ENCODE measurements around the gene PLEKHA1. TPM values are rescaled to one million over a fixed set of nuclear protein-coding genes. Genes with fewer than 3 reads are reported as not detected.

The PLEKHA1 gene
- polyA plus RNA-seq, 1 of the 3 experiments (the other 2 are of a cell fraction): 8.4 TPM

DNA sequence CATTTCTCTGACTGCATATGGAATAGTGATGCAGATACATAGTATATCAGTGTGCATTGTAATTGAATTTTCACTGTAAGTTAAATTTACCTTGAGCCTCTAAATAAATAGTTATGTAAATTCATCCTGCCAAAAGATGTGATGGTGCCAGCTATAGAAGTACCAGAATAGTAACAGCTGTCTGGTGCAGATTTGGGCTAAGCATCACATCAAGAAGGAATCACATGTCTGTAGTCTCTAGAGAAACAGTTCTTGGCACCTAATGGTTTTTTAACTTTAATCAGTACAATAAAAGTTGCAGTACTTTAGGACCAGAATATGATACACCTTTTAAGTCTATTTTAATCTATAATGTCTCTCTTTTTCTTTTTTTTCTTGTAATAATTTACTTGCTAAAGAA is 17.4 kb downstream of the PLEKHA1 start (continued):
- TF ChIP-seq RFX5 (IDR thresholded peaks at IDR 0.05; ENCODE audit: low read length) (no peak), SIN3A (IDR thresholded peaks at IDR 0.05; ENCODE audit: borderline replicate concordance, low read depth, low read length) (no peak), TCF12 (IDR thresholded peaks at IDR 0.05) (no peak), RXRA (IDR thresholded peaks at IDR 0.05; ENCODE audit: borderline replicate concordance, low read depth) (no peak), EP300 (IDR thresholded peaks at IDR 0.05; ENCODE audit: borderline replicate concordance in 1 of 2, low read depth in 1 of 2, low read length in 1 of 2) (no peak), FOXM1 (IDR thresholded peaks at IDR 0.05; ENCODE audit: low read depth) (no peak), GABPA (IDR thresholded peaks at IDR 0.05; ENCODE audit: low read depth) (no peak), YY1 (IDR thresholded peaks at IDR 0.05; ENCODE audit: low read depth) (no peak)
- TF ChIP-seq, protein P1, sequence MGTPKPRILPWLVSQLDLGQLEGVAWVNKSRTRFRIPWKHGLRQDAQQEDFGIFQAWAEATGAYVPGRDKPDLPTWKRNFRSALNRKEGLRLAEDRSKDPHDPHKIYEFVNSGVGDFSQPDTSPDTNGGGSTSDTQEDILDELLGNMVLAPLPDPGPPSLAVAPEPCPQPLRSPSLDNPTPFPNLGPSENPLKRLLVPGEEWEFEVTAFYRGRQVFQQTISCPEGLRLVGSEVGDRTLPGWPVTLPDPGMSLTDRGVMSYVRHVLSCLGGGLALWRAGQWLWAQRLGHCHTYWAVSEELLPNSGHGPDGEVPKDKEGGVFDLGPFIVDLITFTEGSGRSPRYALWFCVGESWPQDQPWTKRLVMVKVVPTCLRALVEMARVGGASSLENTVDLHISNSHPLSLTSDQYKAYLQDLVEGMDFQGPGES (IDR thresholded peaks at IDR 0.05; ENCODE audit: low read depth, low read length): no peak

GRCh38 chr10:122392835-122393234 is 18.3 kb downstream of the PLEKHA1 start:
- no peak overlapping the region for H2AFZ ChIP-seq (ENCODE audit: low read depth)
- peaks cover 38% of the 10 kb centered on the region for H3K79me2 ChIP-seq (ENCODE audit: insufficient read depth)
- H3K27me3 ChIP-seq (ENCODE audit: insufficient read depth): no peaks in the 10 kb centered on the region
- H4K20me1 ChIP-seq (ENCODE audit: insufficient read depth): no peaks in the 10 kb centered on the region
- no peak for TF ChIP-seq TAF1 (IDR thresholded peaks at IDR 0.05; ENCODE audit: borderline replicate concordance, low read depth, low read length)
- TF ChIP-seq RCOR1 (IDR thresholded peaks at IDR 0.05; ENCODE audit: low read length): no peak
- TF ChIP-seq, protein P2, sequence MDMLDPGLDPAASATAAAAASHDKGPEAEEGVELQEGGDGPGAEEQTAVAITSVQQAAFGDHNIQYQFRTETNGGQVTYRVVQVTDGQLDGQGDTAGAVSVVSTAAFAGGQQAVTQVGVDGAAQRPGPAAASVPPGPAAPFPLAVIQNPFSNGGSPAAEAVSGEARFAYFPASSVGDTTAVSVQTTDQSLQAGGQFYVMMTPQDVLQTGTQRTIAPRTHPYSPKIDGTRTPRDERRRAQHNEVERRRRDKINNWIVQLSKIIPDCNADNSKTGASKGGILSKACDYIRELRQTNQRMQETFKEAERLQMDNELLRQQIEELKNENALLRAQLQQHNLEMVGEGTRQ (IDR thresholded peaks at IDR 0.05; ENCODE audit: borderline replicate concordance, low read depth, low read length): no peak
- TF ChIP-seq, protein P3, sequence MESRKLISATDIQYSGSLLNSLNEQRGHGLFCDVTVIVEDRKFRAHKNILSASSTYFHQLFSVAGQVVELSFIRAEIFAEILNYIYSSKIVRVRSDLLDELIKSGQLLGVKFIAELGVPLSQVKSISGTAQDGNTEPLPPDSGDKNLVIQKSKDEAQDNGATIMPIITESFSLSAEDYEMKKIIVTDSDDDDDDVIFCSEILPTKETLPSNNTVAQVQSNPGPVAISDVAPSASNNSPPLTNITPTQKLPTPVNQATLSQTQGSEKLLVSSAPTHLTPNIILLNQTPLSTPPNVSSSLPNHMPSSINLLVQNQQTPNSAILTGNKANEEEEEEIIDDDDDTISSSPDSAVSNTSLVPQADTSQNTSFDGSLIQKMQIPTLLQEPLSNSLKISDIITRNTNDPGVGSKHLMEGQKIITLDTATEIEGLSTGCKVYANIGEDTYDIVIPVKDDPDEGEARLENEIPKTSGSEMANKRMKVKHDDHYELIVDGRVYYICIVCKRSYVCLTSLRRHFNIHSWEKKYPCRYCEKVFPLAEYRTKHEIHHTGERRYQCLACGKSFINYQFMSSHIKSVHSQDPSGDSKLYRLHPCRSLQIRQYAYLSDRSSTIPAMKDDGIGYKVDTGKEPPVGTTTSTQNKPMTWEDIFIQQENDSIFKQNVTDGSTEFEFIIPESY (IDR thresholded peaks at IDR 0.05; ENCODE audit: borderline replicate concordance, low read depth): no peak
- TF ChIP-seq, protein P4, sequence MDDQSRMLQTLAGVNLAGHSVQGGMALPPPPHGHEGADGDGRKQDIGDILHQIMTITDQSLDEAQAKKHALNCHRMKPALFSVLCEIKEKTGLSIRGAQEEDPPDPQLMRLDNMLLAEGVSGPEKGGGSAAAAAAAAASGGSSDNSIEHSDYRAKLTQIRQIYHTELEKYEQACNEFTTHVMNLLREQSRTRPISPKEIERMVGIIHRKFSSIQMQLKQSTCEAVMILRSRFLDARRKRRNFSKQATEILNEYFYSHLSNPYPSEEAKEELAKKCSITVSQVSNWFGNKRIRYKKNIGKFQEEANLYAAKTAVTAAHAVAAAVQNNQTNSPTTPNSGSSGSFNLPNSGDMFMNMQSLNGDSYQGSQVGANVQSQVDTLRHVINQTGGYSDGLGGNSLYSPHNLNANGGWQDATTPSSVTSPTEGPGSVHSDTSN (IDR thresholded peaks at IDR 0.05): no peak
- TF ChIP-seq EZH2phosphoT487 (IDR thresholded peaks at IDR 0.05; ENCODE audit: borderline replicate concordance, low read depth): no peak
- no peak for TF ChIP-seq POLR2AphosphoS5 (IDR thresholded peaks at IDR 0.05; ENCODE audit: low read depth, low read length)
- TF ChIP-seq NFIC (IDR thresholded peaks at IDR 0.05; ENCODE audit: borderline replicate concordance): no peak
- no peak for TF ChIP-seq EP300 (IDR thresholded peaks at IDR 0.05; ENCODE audit: borderline replicate concordance in 1 of 2, low read depth in 1 of 2, low read length in 1 of 2)
- TF ChIP-seq RXRA (IDR thresholded peaks at IDR 0.05; ENCODE audit: borderline replicate concordance, low read depth): no peak
- TF ChIP-seq SIN3A (IDR thresholded peaks at IDR 0.05; ENCODE audit: borderline replicate concordance, low read depth, low read length): no peak
- no peak for TF ChIP-seq CHD2 (IDR thresholded peaks at IDR 0.05; ENCODE audit: low read length, partially characterized antibody)
- no peak for TF ChIP-seq FOXJ3 (CRISPR knock-in tag; IDR thresholded peaks at IDR 0.05)
- H3K9me3 ChIP-seq: no peaks in the 10 kb centered on the region
- WGBS (ENCODE audit: low lambda C conversion rate): 92% methylated on average over 2 of the region's 2 CpGs
- ChIA-PET CTCF (interaction anchor here (1.3 kb wide), 1 partner anchor 42 kb away, joined by 3 read pairs; no protein-coding TSS in a partner anchor), POLR2A (no interaction called here)
- no peaks in the 10 kb centered on the region for H3F3A ChIP-seq (replicated peaks; ENCODE audit: insufficient read depth)
- peaks cover 40 to 47% of the 10 kb centered on the region in 2 experiments for H3K36me3 ChIP-seq (replicated peaks in 1 of 2; ENCODE audit: control insufficient read depth in 1 of 2, insufficient read depth in 2 of 2, low read length in 1 of 2)
- H3K4me2 ChIP-seq: no peak overlapping the region
- no peak for DNase-seq
- H3K4me3 ChIP-seq (ENCODE audit: low read depth in 2 of 2, low read length in 1 of 2): no peak overlapping the region
- H3K4me1 ChIP-seq (ENCODE audit: control insufficient read depth in 1 of 2, insufficient read depth in 2 of 2, low read depth in 1 of 2, low read length in 1 of 2): peaks cover 0 to 5% of the 10 kb centered on the region in 2 experiments; a peak in 1 of 4 replicates
- H3K9ac ChIP-seq: no peak overlapping the region
- no peaks in the 10 kb centered on the region for H3K9me2 ChIP-seq
- no peak overlapping the region for H3K27ac ChIP-seq (ENCODE audit: low read depth in 2 of 2, low read length in 1 of 2)
